ENCODE results near the gene FAM118A. TPM values are rescaled to one million over a fixed set of nuclear protein-coding genes. Genes with fewer than 3 reads are reported as not detected.

The FAM118A gene
- total RNA-seq, 1 experiment from 2014 or later, result 37.9 TPM

DNA sequence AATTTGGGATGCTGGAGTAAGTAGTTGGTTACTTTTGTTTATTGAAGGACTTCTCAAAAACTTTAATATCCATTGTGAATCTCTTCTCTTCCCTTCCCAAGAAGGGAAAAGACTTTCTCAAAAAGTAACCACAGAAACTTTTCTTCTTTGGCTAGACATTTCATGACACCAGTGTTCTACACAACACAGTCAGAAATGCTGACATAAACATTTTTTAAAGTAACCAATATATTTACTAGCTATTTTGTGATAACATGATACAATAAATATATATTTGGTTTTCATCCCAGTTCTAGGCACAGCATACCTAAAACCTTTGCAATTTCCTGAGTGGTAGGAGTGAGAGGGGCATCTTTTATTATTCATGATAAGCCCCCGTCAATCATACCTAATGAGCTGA, 47.8 kb downstream of the FAM118A start:
- Mint-ChIP-seq H3K4me3 (no peak overlapping the region), H3K36me3 (ENCODE audit: insufficient read depth in 1 of 3, low read depth in 3 of 3) (no peaks in the 10 kb centered on the region), H3K9me3 (no peaks in the 10 kb centered on the region), H3K27ac (no peak overlapping the region), H3K4me1 (no peaks in the 10 kb centered on the region), H3K27me3 (ENCODE audit: low read depth) (peaks cover 10% of the 10 kb centered on the region)
- no CpG with 5 or more reads among the region's 1 CpG for WGBS (ENCODE audit: extremely low coverage, insufficient read length, low lambda C conversion rate)
- Histone ChIP-seq H3K4me1 (ENCODE audit: insufficient read depth, low read length) (no peaks in the 10 kb centered on the region), H3K23me2 (ENCODE audit: insufficient read length, low read depth, low read length, poor library complexity, severe bottlenecking) (no peaks in the 10 kb centered on the region), H4K8ac (replicated peaks; ENCODE audit: insufficient read length, low read depth, low read length) (no peak overlapping the region), H2BK12ac (ENCODE audit: insufficient read length, low read depth, low read length) (no peak overlapping the region), H3T11ph (ENCODE audit: low read length) (no peak overlapping the region), H3K18ac (ENCODE audit: insufficient read length, low read depth, low read length) (no peak overlapping the region), H4K20me1 (ENCODE audit: control insufficient read depth, insufficient read depth, insufficient read length) (no peaks in the 10 kb centered on the region), H3K14ac (ENCODE audit: insufficient read depth, low read length) (no peak overlapping the region), H3K56ac (ENCODE audit: insufficient read length, low read depth, low read length) (no peak overlapping the region), H3K4me2 (ENCODE audit: insufficient read depth, insufficient read length, low read length) (no peak overlapping the region), H2BK5ac (ENCODE audit: insufficient read length, low read length) (no peak overlapping the region), H3K27me3 (ENCODE audit: insufficient read depth, low read length) (no peaks in the 10 kb centered on the region), H2BK15ac (ENCODE audit: low read depth, low read length) (no peak overlapping the region), H3K27ac (ENCODE audit: insufficient read length, low read depth, low read length) (no peak overlapping the region), H3K79me1 (ENCODE audit: insufficient read depth, low read depth, low read length, poor library complexity, severe bottlenecking) (no peaks in the 10 kb centered on the region), H3K9ac (ENCODE audit: extremely low read depth, insufficient read length, low read length) (no peak overlapping the region), H3K23ac (ENCODE audit: insufficient read length, low read depth, low read length) (no peak overlapping the region), H3K4ac (ENCODE audit: low read depth, low read length) (no peak overlapping the region), H2AK5ac (ENCODE audit: insufficient read length, low read length) (no peak overlapping the region), H2AFZ (ENCODE audit: low read length) (no peak overlapping the region), H2BK120ac (ENCODE audit: low read depth, low read length, poor library complexity, severe bottlenecking) (no peak overlapping the region), H3K9me3 (ENCODE audit: control insufficient read depth, low read depth, low read length) (no peaks in the 10 kb centered on the region), H3K79me2 (ENCODE audit: insufficient read depth, low read length) (no peaks in the 10 kb centered on the region), H4K5ac (ENCODE audit: insufficient read length, low read depth, low read length) (no peak overlapping the region), H4K91ac (ENCODE audit: insufficient read length, low read depth, low read length) (no peak overlapping the region), H2BK20ac (ENCODE audit: low read depth, low read length, poor library complexity, severe bottlenecking) (no peak overlapping the region)
- TF ChIP-seq, protein P1, sequence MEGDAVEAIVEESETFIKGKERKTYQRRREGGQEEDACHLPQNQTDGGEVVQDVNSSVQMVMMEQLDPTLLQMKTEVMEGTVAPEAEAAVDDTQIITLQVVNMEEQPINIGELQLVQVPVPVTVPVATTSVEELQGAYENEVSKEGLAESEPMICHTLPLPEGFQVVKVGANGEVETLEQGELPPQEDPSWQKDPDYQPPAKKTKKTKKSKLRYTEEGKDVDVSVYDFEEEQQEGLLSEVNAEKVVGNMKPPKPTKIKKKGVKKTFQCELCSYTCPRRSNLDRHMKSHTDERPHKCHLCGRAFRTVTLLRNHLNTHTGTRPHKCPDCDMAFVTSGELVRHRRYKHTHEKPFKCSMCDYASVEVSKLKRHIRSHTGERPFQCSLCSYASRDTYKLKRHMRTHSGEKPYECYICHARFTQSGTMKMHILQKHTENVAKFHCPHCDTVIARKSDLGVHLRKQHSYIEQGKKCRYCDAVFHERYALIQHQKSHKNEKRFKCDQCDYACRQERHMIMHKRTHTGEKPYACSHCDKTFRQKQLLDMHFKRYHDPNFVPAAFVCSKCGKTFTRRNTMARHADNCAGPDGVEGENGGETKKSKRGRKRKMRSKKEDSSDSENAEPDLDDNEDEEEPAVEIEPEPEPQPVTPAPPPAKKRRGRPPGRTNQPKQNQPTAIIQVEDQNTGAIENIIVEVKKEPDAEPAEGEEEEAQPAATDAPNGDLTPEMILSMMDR (conservative IDR thresholded peaks at IDR 0.05), result no peak
- DNase-seq, result no peak
